Ureter (tissue), 1 donor: ENCODE data around the gene FBLN1. TPM values are rescaled to one million over a fixed set of nuclear protein-coding genes. Genes with fewer than 3 reads are reported as not detected.

Experiments
- DNase-seq: peaks from one replicate; pipeline ENCODE4 v3.0.0-alpha.2; 2020; ENCODE audit warnings: low spot score
- total RNA-seq: library from RNA; stranded (reverse); gene quantifications from one replicate; pipeline ENCODE4 v1.2.4, GENCODE V29; 2023
- donor health status: DM: yes; HTN: yes; CAD: no.

The FBLN1 gene
- total RNA-seq, 1 donor from 2014 or later, result 286 TPM

DNA sequence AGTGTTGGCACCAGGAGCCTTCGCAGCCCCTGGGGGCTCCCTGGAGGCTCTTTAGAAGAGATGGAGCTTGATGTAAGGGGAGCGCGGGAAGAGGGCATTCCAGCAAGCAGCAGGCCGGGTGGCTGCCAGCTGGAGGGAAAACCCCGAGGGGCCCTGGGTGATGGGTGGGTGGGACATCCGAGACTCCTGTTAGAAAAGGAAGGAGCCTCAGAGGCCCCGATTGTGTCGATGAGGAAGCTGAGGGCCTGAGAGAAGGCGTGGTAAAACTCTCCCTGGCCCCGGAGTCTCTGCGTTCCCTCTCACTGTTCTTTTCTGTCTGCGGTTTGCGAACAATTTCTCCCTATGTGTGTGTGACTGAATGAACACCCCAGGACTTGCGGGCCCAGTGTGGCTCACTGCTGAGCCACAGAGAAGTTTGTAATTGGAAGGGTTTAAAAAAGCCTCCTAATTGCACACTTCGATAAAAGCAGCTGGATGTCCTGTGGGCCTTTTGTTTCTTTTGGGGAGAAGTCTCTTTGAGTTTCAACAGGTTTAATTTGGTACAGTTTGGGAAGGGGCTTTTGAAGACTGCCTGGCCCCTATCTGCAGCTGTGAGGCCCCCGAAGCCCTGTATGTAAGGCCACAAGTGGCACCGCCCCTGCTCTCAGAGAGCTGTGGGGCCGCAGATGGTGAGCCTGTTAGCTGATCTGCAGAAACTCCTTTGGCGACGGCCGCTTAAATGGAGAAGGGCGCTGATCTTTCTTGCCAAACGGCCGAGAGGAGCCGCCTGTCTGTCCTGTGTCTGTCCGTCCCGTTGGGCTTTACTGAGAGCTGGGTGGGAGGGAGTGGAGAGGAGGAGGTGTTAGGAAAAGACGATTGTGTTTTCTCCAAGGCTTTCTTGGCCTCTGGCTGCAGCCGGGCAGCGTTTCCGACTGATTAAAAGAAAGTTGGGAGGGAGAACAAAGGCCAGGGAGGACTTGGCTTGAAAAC, 2.0 kb downstream of the FBLN1 start:
- DNase-seq, result peak; percentile 66

GRCh38 chr22:45505991-45506747, 3.5 kb downstream of the FBLN1 start:
- no peak for DNase-seq

GRCh38 chr22:45506816-45507360, 4.2 kb downstream of the FBLN1 start:
- no peak for DNase-seq

DNA sequence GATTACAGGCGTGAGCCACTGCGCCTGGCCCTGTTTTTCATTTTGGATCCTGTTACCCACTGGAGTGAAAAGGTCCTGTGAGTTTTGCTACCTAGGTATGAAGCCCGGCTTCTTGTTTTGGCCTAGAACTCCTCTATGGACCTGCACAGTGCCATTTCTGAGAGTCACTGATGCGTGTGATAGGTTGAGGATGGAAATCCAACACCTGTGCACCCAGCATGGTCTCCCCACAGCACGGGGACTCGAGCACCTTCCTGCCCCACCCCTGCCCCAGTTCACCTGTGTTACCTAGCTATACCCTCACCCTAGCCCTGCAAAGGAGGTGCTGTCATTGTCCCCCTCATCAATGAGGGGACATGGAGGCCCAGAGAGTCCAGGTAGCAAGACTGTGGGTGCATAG, 5.1 kb downstream of the FBLN1 start:
- no peak for DNase-seq

DNA sequence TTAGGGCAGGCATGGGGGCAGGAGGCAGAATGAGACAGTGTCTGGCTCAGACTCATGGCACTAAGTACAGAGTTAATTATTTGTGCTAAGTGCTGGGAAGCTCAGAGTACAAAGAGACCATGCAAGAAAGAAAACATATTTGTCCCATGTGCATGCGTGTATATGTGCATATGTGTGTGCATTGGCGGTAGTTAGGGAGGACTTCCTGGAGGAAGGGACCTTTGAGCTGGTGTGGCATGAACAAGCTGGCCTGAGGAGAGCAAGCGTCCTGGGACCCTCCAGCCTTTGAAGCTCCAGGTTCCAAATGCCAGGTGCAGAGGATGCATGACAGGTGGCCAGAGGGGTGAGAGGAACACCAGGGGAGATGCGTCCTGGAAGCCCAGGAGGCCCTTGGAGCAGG, 6.1 kb downstream of the FBLN1 start:
- DNase-seq, result no peak

GRCh38 chr22:45510376-45511232, 7.9 kb downstream of the FBLN1 start:
- no peak for DNase-seq

- DNase-seq, result peak; percentile 72
Measured at GRCh38 chr22:45511847-45512261, 9.2 kb downstream of the FBLN1 start.

DNA sequence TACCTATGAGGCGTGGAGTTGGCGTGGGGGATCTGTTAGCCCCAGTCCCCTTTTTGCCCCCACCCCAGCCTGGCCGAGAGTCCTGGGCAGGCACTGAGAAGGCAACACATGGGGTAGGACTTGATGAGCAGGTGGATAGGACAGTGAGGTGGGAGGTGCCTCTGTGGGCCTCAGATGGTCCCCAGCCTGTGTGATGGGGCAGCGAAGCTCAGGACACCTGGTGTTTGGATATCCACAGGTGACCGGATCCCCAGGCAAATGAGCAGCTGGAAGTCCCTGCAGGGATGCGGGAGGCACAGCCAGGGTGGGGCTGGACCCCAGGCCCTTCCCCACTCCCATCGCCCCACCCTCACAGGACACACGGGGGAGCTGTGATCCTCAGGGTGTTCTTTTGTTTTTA, 9.7 kb downstream of the FBLN1 start:
- no peak for DNase-seq

GRCh38 chr22:45515676-45516075, 13.0 kb downstream of the FBLN1 start:
- DNase-seq, result no peak

GRCh38 chr22:45516163-45516562, 13.5 kb downstream of the FBLN1 start:
- no peak for DNase-seq

DNA sequence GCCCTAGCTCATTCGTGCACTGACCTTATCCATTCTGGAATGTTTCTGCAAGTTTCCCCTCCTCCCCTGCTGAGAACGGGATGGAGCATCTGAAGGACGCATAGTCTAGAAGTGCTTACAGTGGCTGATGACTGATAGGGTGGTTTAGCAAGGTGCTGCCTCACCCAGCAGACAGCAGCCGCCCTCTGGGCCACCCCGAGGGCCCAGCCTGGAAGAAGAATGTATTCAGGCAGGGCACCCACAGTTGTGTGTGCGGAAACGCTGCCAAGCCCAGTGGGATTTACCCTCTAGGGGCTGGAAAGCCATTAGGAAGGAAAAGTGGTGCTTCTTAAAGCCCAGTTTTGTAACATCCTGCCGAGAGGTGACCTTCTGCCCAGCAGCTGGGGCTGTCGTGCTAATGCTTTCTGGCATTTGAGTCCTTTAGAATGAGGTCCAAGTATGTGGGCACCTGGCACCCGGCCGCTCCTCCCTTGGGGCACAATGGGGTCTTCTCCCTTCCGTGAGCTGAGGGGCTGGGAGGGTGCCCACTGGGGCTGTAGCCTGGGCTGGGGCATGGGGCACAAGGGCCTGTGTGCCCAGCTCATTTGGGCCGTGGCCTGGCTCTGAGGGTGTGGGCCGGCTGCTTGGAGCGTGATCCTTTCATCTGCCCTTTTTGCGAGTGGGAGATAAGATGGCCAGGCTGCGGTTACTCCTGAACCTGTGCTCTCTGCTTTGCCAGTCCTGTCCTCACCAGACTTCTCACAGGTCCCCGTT, 14.4 kb downstream of the FBLN1 start:
- no peak for DNase-seq

GRCh38 chr22:45518136-45518535, 15.5 kb downstream of the FBLN1 start:
- no peak for DNase-seq

DNA sequence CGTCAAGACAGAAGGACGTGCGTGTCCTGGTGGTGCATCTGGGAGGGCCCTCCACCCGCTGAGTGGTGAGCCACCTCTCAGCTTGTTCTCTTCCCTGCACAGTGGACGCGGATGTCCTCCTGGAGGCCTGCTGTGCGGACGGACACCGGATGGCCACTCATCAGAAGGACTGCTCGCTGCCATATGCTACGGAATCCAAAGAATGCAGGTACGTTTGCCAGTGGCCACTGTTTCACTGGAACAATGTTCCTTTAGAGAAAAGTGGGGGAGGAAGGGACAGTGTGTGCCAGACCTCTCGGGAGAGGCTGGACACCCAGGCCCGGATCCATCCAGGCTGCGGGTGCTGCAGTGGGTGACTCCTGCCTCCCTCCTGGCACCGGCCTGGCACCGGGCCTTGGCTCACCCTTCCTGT, 15.9 kb downstream of the FBLN1 start:
- no peak for DNase-seq

GRCh38 chr22:45521178-45521577, 18.5 kb downstream of the FBLN1 start:
- DNase-seq, result no peak

- no peak for DNase-seq
Measured at GRCh38 chr22:45522462-45522861, 19.8 kb downstream of the FBLN1 start.

GRCh38 chr22:45524157-45524556, 21.5 kb downstream of the FBLN1 start:
- DNase-seq, result no peak

GRCh38 chr22:45524966-45525365, 22.3 kb downstream of the FBLN1 start:
- no peak for DNase-seq

DNA sequence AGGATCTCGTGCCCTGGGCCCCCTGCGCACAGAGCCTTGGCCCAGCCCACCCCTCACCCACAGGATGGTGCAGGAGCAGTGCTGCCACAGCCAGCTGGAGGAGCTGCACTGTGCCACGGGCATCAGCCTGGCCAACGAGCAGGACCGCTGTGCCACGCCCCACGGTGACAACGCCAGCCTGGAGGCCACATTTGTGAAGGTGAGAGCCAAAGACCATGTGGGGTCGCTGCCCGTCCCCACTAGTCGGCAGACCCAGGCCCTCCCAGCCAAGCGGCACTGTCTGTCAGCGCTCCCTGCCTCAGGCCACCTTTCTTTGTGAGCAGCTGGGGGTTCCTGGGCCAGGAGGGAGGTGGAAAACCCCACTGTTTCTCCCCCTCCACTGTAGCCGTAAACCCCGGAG, 22.8 kb downstream of the FBLN1 start:
- DNase-seq, result no peak

DNA sequence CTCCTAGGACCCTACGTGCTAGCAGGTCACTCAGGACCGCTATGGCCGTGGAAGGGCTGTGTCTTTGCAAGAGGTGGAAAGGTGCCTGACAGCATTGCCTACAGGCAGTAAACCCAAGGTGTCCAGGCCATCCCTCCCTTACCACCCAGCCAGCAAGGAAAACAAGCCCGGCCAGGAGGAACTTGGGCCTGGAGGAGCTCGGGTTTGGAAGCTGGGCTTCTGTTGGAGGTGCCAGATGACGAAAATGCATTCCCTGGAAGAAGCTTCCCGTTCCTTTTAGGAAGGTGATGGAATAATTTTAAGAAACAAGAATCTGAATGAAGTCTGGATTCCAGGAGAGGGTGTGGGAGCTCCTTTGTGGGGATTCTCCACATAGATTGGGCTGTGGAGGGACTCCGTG, 23.6 kb downstream of the FBLN1 start:
- DNase-seq, result no peak

GRCh38 chr22:45526768-45527360, 24.2 kb downstream of the FBLN1 start:
- DNase-seq, result no peak
